LNCaP clone FGC (cell line): Measurements from ENCODE around the gene SLC8A1.

Source experiments
- DNase-seq: peaks from one replicate; pipeline ENCODE4 v3.0.0-alpha.2; 2011; ENCODE audit warnings: low read depth
- H3K4me3 ChIP-seq: 2 replicates; pipeline ENCODE4 v1.5.1; 2011; ENCODE audit warnings: mild to moderate bottlenecking, low read depth, low read length, control low read depth
- TF ChIP-seq, protein P1 (sequence below): IDR thresholded peaks from 2 replicates; pipeline ENCODE4 v1.5.1; 2012; ENCODE audit warnings: mild to moderate bottlenecking; ENCODE audit not compliant: control insufficient read depth, insufficient read depth; ENCODE audit errors: extremely low read depth

SLC8A1 gene

GRCh38 chr2:40343902-40344301 is 108.0 kb downstream of the SLC8A1 start:
- no peak for DNase-seq
- TF ChIP-seq, protein P1, sequence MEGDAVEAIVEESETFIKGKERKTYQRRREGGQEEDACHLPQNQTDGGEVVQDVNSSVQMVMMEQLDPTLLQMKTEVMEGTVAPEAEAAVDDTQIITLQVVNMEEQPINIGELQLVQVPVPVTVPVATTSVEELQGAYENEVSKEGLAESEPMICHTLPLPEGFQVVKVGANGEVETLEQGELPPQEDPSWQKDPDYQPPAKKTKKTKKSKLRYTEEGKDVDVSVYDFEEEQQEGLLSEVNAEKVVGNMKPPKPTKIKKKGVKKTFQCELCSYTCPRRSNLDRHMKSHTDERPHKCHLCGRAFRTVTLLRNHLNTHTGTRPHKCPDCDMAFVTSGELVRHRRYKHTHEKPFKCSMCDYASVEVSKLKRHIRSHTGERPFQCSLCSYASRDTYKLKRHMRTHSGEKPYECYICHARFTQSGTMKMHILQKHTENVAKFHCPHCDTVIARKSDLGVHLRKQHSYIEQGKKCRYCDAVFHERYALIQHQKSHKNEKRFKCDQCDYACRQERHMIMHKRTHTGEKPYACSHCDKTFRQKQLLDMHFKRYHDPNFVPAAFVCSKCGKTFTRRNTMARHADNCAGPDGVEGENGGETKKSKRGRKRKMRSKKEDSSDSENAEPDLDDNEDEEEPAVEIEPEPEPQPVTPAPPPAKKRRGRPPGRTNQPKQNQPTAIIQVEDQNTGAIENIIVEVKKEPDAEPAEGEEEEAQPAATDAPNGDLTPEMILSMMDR = no peak
- no peak overlapping the region for H3K4me3 ChIP-seq

GRCh38 chr2:40341198-40341597 is 110.7 kb downstream of the SLC8A1 start:
- no peak overlapping the region for H3K4me3 ChIP-seq
- TF ChIP-seq, protein P1 = no peak
- no peak for DNase-seq

DNA sequence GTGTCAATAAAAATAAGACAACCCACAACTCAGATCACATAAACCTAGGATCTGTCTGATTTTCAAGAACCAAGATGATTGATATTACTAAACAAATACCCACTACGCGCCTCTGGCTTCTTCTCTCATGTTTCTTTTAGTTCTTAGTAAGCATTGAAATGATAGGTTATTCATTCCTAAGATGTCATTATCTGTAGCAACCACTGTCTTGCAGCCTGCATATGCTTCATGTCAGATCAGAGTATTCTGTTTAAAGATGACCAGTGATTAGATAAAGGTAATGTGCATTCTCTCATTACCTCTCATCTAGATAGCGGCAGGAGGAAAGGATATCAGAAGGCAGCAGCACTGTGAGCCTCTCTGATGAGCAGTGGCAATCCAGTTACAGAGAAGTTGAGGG is 112.9 kb downstream of the SLC8A1 start:
- DNase-seq = no peak
- TF ChIP-seq, protein P1 = no peak
- no peak overlapping the region for H3K4me3 ChIP-seq

- no peak overlapping the region for H3K4me3 ChIP-seq
- TF ChIP-seq, protein P1 = no peak
- no peak for DNase-seq
Observed at GRCh38 chr2:40332191-40332826, 119.6 kb downstream of the SLC8A1 start.

- no peak overlapping the region for H3K4me3 ChIP-seq
- TF ChIP-seq, protein P1 = no peak
- no peak for DNase-seq
Observed at GRCh38 chr2:40330096-40330495, 121.8 kb downstream of the SLC8A1 start.

DNA sequence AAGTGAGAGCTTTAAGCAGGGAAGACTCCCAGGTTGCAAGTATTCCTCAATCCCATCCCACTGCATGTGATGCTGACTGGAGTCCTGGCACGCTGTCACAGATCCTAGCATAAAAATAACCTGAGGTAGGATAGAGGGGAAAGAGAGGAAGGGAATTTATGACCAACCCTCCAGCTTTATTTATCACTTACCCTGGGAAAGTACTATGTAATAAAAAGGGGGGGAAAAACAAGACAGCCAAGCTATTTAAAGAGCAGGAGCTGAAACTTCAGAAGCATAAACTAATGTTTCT is 122.2 kb downstream of the SLC8A1 start:
- TF ChIP-seq, protein P1 = no peak

GRCh38 chr2:40325116-40325515 is 126.8 kb downstream of the SLC8A1 start:
- H3K4me3 ChIP-seq = no peak overlapping the region
- TF ChIP-seq, protein P1 = no peak
- no peak for DNase-seq

More for the DNA sequence above, 122.2 kb downstream of the SLC8A1 start:
- H3K4me3 ChIP-seq = no peak overlapping the region
- no peak for DNase-seq
